GM18909 (cell line): ENCODE measurements around the gene CFI.

Experiments
- ATAC-seq: cut with Tn5 transposase; IDR thresholded peaks from one replicate; pipeline ENCODE4 v1.9.1; 2021; ENCODE audit warnings: mild to moderate bottlenecking; ENCODE audit not compliant: unreplicated experiment, poor library complexity

Gene CFI

DNA sequence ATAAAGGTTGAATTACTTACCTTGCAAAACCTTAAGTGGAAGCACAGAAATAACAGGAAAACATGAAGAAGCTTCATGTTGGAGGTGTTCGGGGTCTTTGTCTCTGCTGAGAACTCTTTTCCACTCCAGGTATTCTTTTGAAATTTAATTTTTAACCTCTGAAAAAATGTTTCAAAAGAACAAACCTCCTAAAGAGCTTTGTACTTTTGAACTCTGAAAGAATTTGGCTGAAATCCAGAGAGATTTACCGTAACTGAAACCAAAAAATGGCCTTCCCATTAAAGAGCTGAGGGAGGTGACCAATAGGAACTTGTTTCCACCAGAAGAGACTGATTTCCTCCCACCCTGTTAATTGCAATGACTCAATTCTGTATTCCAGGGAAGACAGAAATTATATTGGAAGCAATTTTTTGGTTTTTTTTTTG, at the start of gene CFI:
TSS of gene CFI (minus strand) at position 105 of the 425 bp plus-strand sequence. CDS start at position 77, 28 bp downstream.
- no peak for ATAC-seq

- ATAC-seq, result no peak
These were observed 48.8 kb upstream of the CFI start for GRCh38 chr4:109850601-109851000.

GRCh38 chr4:109848501-109848900, 46.7 kb upstream of the CFI start:
- ATAC-seq, result no peak

DNA sequence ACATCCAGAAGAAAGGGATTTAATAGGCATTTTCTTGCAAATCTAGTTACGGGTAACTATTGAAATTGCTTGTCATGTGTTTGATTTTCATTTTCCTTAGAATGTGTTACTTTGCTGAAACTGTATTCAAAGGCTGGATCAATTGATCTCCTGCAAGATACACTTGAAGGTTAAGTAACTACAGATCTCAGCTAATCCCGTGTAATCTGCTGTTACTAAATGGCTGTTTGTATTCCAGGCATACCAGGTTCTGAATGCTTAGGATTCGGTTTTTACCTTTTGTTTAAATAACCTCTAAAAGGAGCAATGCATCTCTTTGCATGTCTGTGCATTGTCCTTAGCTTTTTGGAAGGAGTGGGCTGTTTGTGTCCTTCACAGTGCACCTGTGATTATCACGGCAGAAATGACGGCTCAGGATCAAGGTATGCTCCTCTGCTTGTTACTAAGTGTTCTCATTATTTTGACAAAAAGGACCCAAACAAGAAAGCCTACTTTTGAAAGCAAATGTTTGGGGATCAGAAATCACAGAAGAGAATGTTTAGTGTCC, 46.2 kb upstream of the CFI start, which contains the start of gene LRIT3:
TSS of gene LRIT3 (plus strand) at position 212 of the 547 bp plus-strand sequence. CDS start at position 307, 95 bp downstream.
- ATAC-seq, result no peak

GRCh38 chr4:109846395-109847098, 44.7 kb upstream of the CFI start:
- no peak for ATAC-seq

- no peak for ATAC-seq
These were observed 35.2 kb upstream of the CFI start for GRCh38 chr4:109836985-109837384.

DNA sequence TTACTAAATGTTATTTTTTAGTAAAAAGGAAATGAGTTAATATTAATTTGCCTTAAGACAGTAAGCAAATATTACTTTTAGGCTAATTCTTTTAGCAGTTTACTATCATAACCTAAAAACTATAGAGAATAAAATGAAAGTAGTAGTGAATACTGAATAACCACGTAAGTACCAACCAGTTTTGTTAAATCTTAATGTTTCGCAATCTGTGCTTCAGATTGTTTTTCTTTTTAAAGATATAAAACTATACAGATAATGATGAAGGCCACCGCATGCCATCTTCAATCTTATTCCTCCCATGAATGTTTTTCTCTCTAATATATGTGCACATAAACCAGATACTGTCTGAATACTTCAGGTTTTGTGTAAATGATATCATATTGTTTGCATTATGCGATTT, 32.0 kb upstream of the CFI start:
- no peak for ATAC-seq

DNA sequence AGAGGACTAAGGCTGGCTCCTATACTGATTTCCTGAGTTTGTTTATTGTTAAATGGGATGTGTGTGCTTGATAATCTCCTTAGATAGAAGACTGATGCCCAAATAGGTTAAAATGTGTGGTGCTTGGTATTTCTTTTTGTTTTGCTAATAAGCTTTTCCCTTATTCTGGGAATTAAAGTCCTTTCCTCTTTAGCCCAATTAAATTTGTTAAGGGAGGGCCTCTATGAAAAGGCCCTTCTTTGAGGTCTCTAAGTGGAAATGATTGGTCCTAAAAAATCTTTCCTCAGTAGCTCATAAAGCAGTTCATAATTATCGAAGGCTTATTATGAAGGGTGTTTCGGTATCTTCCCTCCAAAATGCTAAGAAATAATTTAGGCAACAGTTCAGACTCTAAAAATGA, 25.9 kb upstream of the CFI start, which contains the start of gene RRH:
TSS of gene RRH (plus strand) at position 301 of the 400 bp plus-strand sequence. CDS start at position 357, 56 bp downstream.
- ATAC-seq, result no peak

- peak; percentile 79 for ATAC-seq
These were observed 24.9 kb upstream of the CFI start for GRCh38 chr4:109826719-109827118.

DNA sequence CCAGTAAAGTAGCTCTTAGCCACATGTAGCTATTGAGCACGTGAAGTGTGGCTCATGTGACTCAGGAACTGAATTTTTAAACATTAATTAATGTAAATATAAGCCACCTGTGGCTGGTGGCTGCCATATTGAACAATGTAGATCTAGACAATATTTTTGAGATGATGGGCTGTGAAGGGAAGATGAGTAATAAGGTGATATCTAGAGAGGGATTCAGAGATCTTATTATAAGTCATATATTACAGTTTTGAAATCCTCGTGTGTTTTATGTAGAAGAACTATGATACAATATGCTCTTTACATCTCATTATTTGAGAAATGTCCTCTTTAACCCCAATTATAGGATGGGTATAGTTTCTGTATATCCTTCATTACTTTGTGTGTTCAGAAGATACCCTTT, 19.4 kb upstream of the CFI start:
- ATAC-seq, result no peak

GRCh38 chr4:109820563-109820962, 18.8 kb upstream of the CFI start:
- no peak for ATAC-seq

GRCh38 chr4:109818268-109818667, 16.5 kb upstream of the CFI start:
- no peak for ATAC-seq

DNA sequence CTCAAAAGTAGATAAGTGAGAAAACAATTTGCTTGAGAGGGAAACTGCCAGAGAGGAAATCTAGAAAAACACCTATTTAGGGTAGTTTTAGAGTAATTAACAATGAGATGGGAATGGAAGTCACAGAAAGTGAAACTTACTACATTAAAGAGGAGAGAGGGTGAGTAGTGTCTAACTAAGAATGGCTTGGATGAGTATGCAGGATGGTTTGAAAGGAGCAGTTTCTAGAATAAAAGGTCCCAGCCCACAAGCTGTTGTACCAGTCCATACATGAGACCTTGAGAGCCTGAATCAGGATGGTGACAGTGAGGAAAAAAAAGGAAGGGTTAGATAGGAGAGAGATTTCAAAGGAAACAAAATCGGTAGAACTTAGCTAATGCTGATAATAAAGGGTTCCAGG, 15.1 kb upstream of the CFI start:
- no peak for ATAC-seq

GRCh38 chr4:109816082-109816442, 14.3 kb upstream of the CFI start:
- no peak for ATAC-seq

DNA sequence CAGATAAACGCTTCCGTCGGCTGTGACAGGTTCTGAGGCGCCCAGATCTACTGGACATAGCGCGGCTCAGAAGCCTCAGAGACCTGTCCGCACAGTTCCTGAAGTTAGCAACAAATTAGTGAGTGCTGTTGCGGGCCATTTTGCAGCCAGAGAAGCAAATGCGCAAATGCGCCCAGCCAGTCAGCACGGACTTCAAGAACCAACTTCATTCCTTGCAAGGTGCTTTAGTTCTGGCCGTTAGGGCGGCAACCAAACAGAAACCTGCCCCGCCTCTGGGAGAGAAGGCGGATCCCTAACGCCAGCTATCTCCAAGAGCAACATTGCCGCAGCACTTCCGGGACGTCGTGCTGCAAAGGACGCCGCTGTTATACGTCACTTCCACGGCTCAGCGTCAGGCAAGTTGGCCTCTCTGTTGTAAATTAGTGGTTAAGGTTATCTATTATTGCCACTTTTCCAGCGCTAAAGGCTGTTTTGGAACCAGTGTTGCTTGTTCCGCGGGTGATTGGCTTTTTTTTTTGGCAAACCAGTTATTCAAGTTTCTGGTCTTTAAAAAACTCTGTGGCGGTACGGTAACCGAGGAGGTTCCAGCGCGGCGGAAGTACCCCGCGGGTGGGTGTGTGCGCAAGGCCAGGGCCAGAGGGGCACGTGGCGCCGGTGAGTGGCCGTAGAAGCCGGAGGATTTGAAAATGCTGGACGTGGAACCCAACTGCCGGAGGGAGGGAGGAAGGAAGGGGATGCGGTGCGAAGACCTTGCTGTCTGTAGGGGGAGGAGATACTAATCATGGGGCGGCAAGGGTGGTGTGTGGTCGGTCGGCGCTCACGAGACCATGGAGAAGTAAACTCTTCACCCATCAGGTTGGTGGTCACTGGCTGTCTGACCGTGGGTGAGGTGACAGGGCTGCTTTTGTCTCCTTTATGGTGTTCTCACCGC, 13.6 kb upstream of the CFI start, which contains the start of gene GAR1:
TSS of gene GAR1 (plus strand) at position 612 of the 931 bp plus-strand sequence. CDS start 403 bp downstream, outside the sequence.
- ATAC-seq, result peak; percentile 100

DNA sequence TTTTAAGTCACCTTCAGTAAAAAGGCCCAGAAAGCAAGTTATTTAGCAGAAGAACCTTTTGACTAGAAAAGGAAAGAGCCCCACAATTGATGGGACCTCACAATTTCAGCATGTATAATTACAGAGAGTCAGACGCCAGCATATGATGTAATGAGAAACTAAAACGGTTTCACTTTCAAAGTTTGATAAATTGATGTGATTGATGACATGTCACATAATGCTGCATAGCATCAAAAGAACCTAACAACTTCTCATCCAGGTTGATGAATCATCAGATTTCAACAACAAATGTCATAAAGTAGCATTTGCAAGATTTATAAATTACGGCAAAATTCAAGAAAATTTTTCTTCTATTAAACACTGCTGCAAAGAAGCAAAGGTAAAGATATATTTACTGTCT, 9.9 kb upstream of the CFI start:
- no peak for ATAC-seq

GRCh38 chr4:109810552-109811387, 9.0 kb upstream of the CFI start:
- no peak for ATAC-seq

GRCh38 chr4:109809655-109810054, 7.9 kb upstream of the CFI start:
- no peak for ATAC-seq

DNA sequence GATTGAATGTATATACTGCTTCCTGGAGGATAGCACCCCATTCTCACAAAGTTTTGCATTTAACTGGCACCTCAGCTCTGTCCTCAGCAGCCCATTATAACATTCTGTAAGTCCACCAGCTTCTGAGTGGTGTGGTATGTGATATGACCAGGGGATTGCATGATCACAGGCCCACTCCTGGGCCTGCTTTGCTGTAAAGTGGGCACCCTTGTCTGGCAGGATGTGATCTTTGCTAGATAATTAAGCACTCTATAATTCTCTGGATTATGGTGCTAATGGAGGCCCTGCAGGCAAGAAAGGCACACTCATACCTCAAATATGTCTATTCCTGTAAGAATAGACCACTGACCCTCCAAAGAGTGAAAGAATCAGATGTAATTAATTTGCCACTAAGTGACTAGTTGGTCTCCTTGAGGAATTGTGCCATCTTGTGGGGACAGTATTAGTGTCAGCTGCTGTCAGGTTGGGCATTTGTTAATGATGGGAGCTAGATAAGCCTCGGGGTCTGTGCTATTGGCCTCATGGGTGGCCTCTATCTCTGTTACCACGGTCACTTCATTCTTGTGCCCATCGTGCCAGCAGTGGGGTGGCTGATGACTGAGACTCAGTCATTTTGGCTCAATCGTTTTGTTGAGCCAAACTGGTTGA, 2.2 kb upstream of the CFI start:
- peak; percentile 77 for ATAC-seq
